ENCODE measurements around the gene MAP2K5.
"Not testable (repeated sequence)": the region's sequence is repeated elsewhere in the genome, so short reads cannot be mapped to it uniquely, and the experiment has no call there.

The MAP2K5 gene

DNA sequence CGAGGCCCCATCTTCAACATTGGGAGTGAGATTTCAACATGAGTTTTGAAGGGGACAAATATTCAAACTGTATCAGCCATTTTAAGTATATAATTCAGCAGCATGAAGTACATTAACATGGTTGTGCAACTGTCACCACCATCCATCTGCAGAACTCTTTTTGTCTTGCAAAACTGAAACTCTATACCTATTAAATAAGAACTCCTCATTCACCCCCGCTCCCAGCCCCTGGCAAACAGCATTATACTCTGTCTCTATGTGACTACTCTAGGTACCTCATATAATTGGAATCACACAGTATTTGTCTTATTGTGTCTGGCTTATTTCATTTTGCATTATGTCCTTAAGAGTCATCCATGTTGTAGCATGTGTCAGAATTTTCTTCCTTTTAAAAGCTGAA, 110.1 kb downstream of the MAP2K5 start:
- in situ Hi-C loops (cut with MboI; ENCODE audit: low sequenced_read_pairs), result no loop called here

- in situ Hi-C loops (cut with MboI; ENCODE audit: low sequenced_read_pairs), result no loop called here
Observed at GRCh38 chr15:67660446-67660845, 117.9 kb downstream of the MAP2K5 start.

- in situ Hi-C loops (cut with MboI; ENCODE audit: low sequenced_read_pairs), result no loop called here
Observed at GRCh38 chr15:67660874-67661606, 118.5 kb downstream of the MAP2K5 start.

DNA sequence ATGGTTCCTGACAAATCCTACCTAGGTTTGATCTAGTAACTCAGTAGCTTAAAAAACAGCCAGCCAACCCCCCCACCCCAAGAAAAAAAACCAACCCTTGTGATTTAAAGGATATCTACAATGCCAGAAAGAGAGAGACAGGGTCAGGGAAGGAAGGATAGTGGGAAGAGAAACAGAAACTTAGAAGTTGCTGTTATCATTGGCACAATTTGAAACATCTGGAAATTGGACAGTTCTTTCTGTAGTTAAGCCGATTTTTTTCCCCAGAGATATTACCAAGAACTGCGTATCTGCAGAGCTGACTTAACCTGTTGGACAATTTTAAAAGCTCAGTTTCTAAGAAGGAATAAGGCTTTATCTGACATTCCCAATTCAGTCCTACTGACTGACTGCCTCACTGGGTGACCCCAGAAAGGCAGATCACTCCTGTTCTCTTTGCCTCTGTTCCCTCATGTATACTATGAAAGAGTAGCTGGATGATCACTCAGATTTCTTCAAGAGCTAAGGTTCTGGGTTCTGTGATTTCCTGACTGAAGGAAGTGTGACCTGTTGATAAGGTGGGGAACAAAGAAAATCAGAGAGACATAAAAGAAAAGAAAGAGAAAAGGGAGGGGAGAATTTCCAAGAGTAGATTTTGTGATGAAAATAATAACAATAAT, 128.3 kb downstream of the MAP2K5 start:
- in situ Hi-C loops (cut with MboI; ENCODE audit: low sequenced_read_pairs), result no loop called here

GRCh38 chr15:67672834-67673233, 130.3 kb downstream of the MAP2K5 start:
- in situ Hi-C loops (cut with MboI; ENCODE audit: low sequenced_read_pairs), result not testable (repeated sequence)

GRCh38 chr15:67674983-67675382, 132.5 kb downstream of the MAP2K5 start:
- in situ Hi-C loops (cut with MboI; ENCODE audit: low sequenced_read_pairs), result no loop called here

GRCh38 chr15:67678089-67678488, 135.6 kb downstream of the MAP2K5 start:
- in situ Hi-C loops (cut with MboI; ENCODE audit: low sequenced_read_pairs), result no loop called here

DNA sequence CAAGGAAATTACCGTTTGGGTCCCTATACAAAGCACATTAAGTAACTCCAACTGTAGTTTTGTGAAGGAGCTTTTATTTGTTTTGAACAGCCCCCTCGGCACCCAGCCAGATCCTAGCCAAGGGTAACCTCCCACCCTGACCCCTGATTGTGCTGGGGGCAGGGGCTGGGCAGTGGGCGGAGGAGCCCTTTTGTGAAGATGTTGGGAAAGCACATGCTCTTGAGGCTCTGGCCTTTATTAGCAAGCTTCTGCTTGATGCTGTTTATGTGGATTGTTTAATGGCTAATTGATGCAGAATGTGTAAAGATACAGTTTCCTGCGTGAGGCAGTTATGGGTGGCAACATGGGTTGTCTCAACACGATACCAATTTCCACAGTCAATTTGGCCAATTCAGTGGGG, 136.5 kb downstream of the MAP2K5 start:
- in situ Hi-C loops (cut with MboI; ENCODE audit: low sequenced_read_pairs), result no loop called here

DNA sequence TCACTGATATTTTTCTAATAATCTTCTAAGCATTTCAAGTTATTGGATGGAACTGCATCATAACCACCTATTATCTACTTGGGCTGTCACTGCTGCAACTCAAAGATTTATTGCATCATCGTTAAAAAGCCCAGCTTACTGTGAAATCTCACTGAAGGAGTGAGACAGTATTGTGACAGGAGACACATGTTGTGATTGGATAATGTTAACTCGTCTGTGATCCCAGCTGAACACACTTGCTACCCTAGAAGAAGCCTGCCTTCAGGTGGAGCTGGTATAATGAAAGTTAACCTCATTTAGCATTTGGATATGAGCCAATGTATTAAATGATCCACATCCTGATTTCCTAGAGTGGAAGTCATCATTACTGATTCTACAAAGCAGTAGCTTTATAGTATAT, 138.1 kb downstream of the MAP2K5 start:
- in situ Hi-C loops (cut with MboI; ENCODE audit: low sequenced_read_pairs), result no loop called here

- in situ Hi-C loops (cut with MboI; ENCODE audit: low sequenced_read_pairs), result no loop called here
Observed at GRCh38 chr15:67685008-67685599, 142.6 kb downstream of the MAP2K5 start.

- in situ Hi-C loops (cut with MboI; ENCODE audit: low sequenced_read_pairs), result no loop called here
Observed at GRCh38 chr15:67685716-67686115, 143.2 kb downstream of the MAP2K5 start.

DNA sequence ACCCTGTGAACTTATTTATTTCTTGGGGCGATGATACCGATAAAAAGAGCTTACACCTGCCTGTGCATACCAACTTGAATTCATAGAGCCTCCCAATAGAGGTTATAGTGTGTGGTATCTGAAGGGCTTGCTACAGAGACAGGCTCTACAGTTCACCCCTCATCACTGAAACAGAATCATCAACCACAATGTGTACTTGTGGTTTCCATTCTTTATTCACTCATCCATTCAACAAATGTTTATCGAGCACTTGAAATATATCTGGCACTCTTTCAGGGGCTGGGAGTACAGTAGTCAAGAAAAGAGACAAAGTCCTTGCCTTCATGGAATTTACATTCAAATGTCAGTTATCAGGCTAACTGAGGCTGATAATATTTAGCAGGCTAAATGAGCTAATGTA, 148.4 kb downstream of the MAP2K5 start:
- in situ Hi-C loops (cut with MboI; ENCODE audit: low sequenced_read_pairs), result no loop called here

GRCh38 chr15:67691450-67691849, 148.9 kb downstream of the MAP2K5 start:
- in situ Hi-C loops (cut with MboI; ENCODE audit: low sequenced_read_pairs), result no loop called here

- in situ Hi-C loops (cut with MboI; ENCODE audit: low sequenced_read_pairs), result no loop called here
Observed at GRCh38 chr15:67692573-67692972, 150.1 kb downstream of the MAP2K5 start.

GRCh38 chr15:67696087-67696486, 153.6 kb downstream of the MAP2K5 start:
- in situ Hi-C loops (cut with MboI; ENCODE audit: low sequenced_read_pairs), result no loop called here

DNA sequence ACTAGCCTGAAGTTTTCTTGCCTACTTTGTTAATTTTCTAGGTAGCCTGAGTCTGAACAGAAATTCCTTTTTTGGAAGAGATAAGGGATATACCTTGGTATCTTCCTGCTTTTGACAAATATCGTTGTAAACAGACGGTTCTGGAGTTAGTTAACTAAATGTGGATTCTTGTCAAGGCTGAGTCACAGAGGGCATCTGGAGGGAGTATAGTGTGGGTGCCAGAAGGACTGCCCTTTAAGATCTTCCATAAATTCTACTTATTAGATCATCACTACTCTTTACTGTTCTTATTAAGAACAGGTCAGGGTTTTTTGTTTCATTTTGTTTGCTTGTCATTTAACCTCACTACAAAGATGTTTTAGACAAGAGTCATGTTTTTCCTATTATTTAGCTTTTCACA, 157.5 kb downstream of the MAP2K5 start:
- in situ Hi-C loops (cut with MboI; ENCODE audit: low sequenced_read_pairs), result no loop called here

GRCh38 chr15:67701669-67702068, 159.2 kb downstream of the MAP2K5 start:
- in situ Hi-C loops (cut with MboI; ENCODE audit: low sequenced_read_pairs), result no loop called here

GRCh38 chr15:67707520-67708283, 165.2 kb downstream of the MAP2K5 start:
- in situ Hi-C loops (cut with MboI; ENCODE audit: low sequenced_read_pairs), result no loop called here

DNA sequence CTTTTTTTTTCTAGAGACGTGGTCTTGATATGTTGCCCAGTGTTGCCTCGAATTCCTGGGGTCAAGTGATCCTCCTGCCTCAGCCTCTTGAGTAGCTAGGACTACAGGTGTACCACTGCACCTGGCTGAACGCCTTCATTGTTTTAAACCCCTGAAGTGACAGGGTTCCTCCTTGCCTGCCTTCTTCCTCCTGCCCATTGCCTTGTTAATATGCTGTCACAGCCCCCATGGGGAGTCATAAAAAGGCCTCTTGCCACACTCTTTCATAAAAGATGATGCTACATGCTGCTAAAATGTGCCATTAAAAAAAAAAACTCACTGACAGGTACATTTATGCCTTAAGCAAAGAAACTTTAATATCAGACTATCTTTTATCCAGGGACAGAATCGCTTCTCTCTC, 166.0 kb downstream of the MAP2K5 start:
- in situ Hi-C loops (cut with MboI; ENCODE audit: low sequenced_read_pairs), result no loop called here

DNA sequence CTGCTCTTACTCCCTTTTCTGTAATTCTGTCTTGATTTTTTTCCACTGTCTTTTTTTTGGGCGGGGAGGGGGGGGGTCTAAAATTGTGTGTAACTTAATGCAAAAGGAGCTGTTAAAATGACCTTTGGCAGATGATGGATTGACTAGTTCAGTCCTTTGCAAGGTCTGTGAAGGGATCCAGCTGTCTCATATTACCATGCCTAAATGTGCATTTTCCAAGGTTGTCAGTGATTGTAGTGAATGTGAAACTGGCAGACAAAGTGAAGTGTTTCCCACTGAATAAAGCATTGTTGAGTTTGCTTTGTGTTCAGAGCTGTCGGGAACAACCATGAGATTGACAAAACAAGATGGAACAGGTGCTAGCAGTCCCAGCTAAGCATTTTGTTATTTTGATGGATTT, 172.7 kb downstream of the MAP2K5 start:
- in situ Hi-C loops (cut with MboI; ENCODE audit: low sequenced_read_pairs), result no loop called here

- in situ Hi-C loops (cut with MboI; ENCODE audit: low sequenced_read_pairs), result no loop called here
Observed at GRCh38 chr15:67716171-67716570, 173.7 kb downstream of the MAP2K5 start.

DNA sequence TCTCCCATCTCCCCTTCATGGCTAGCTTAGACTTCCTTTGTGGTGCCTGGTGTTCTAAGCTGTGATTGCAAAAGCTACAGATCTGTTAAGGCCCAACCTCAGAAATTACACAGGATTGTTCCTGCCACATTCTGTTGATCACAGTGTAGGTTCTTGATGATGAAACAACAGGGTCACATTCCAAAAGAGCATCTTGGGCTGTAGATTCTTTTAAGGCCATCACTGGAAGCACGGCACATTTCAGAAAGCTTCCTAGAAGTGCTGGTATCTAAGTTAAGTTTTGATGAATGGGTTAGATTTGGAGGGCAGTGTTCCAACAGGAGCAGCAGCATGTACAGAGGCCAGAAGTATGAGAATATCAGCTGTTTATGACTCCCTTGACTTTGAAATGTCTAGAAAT, 175.3 kb downstream of the MAP2K5 start:
- in situ Hi-C loops (cut with MboI; ENCODE audit: low sequenced_read_pairs), result no loop called here

Data from HL-60/S4 treated with phorbol 12-myristate 13-acetate at 8.2 ng/mL for 4 days and 3 days (cell line).